ENCODE measurements around the gene SLK.

DNA sequence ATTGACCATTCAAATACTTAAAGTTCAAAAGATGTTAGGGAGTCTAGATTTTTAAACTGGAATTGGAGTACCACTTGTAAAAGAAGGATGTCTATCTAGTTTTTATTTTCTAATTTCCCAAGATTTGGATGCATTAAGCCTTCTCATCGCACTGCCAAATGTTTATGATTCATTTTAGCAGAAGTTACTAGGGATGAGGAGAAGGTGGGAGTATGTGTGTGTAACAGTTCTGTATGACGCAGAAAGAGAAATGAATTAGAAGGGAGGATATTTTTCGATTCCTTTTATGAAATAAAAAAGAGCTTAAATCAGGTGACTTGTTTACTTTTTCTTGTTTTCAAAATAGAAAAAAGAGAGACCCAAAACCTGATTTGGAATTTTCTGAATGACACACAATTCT is 6.8 kb upstream of the SLK start:
- TF ChIP-seq, protein P1, sequence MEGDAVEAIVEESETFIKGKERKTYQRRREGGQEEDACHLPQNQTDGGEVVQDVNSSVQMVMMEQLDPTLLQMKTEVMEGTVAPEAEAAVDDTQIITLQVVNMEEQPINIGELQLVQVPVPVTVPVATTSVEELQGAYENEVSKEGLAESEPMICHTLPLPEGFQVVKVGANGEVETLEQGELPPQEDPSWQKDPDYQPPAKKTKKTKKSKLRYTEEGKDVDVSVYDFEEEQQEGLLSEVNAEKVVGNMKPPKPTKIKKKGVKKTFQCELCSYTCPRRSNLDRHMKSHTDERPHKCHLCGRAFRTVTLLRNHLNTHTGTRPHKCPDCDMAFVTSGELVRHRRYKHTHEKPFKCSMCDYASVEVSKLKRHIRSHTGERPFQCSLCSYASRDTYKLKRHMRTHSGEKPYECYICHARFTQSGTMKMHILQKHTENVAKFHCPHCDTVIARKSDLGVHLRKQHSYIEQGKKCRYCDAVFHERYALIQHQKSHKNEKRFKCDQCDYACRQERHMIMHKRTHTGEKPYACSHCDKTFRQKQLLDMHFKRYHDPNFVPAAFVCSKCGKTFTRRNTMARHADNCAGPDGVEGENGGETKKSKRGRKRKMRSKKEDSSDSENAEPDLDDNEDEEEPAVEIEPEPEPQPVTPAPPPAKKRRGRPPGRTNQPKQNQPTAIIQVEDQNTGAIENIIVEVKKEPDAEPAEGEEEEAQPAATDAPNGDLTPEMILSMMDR (IDR thresholded peaks at IDR 0.05) = no peak
- TF ChIP-seq TCF7L2 (IDR thresholded peaks at IDR 0.05; ENCODE audit: low read depth, low read length) = no peak

Data from Panc1 (cell line).